ENCODE data around the gene ACIN1.

DNA sequence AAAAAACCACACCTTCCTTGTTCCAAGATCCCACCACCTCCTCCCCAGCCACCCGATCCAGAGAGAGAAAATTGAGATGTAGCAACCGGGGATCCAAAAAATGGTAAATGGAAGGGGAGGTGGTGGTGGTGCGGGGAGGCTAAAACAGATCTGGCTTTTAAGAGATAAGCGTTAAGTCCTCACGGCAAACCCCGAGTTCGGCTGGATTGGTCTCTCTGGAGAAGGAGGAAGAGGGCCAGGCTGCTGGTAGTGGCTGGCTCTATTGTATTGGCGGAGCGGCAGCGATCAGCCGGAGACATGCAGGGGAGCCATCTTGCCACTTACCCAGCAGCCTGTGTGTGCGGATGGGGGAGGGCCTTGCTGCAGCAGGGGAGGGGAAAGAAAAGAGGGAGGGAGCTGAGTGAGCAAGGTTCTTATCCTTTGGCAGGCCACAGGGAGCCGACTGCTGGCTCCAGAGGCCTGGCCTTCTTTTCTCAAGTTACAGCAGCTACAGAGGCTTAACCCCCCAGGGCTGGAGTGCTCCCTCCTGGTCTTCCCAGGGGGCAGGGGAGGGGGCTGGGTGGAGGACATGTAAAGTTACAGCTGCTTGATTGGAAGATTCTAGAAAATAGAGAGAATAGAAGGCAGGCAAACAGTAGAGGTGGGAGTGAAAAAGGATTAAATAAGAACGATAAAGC, 23.6 kb downstream of the ACIN1 start:
- peak; percentile 97 for TF ChIP-seq TAF1 (IDR thresholded peaks at IDR 0.05; ENCODE audit: control insufficient read depth, extremely low read depth, insufficient read depth, low read length, severe bottlenecking)
- TF ChIP-seq ZZZ3 (IDR thresholded peaks at IDR 0.05): no peak
- TF ChIP-seq, protein P1, sequence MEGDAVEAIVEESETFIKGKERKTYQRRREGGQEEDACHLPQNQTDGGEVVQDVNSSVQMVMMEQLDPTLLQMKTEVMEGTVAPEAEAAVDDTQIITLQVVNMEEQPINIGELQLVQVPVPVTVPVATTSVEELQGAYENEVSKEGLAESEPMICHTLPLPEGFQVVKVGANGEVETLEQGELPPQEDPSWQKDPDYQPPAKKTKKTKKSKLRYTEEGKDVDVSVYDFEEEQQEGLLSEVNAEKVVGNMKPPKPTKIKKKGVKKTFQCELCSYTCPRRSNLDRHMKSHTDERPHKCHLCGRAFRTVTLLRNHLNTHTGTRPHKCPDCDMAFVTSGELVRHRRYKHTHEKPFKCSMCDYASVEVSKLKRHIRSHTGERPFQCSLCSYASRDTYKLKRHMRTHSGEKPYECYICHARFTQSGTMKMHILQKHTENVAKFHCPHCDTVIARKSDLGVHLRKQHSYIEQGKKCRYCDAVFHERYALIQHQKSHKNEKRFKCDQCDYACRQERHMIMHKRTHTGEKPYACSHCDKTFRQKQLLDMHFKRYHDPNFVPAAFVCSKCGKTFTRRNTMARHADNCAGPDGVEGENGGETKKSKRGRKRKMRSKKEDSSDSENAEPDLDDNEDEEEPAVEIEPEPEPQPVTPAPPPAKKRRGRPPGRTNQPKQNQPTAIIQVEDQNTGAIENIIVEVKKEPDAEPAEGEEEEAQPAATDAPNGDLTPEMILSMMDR (IDR thresholded peaks at IDR 0.05 in 2 of 3, conservative IDR thresholded peaks at IDR 0.05 in 1 of 3; ENCODE audit: insufficient read depth in 2 of 3, low read depth in 1 of 3, low read length in 3 of 3): no peak
- no peak for TF ChIP-seq CEBPG (CRISPR knock-in tag; IDR thresholded peaks at IDR 0.05)
- TF ChIP-seq CEBPG (tag; conservative IDR thresholded peaks at IDR 0.05 in 1 of 2, IDR thresholded peaks at IDR 0.05 in 1 of 2): no peak
- TF ChIP-seq CHD2 (IDR thresholded peaks at IDR 0.05; ENCODE audit: low read depth, low read length): no peak
- TF ChIP-seq, protein P2, sequence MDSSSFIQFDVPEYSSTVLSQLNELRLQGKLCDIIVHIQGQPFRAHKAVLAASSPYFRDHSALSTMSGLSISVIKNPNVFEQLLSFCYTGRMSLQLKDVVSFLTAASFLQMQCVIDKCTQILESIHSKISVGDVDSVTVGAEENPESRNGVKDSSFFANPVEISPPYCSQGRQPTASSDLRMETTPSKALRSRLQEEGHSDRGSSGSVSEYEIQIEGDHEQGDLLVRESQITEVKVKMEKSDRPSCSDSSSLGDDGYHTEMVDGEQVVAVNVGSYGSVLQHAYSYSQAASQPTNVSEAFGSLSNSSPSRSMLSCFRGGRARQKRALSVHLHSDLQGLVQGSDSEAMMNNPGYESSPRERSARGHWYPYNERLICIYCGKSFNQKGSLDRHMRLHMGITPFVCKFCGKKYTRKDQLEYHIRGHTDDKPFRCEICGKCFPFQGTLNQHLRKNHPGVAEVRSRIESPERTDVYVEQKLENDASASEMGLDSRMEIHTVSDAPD (CRISPR knock-in tag; IDR thresholded peaks at IDR 0.05): no peak
- TF ChIP-seq FOXJ3 (CRISPR knock-in tag; IDR thresholded peaks at IDR 0.05): no peak
- no peak for TF ChIP-seq MED1 (CRISPR knock-in tag; IDR thresholded peaks at IDR 0.05; ENCODE audit: borderline replicate concordance)
- TF ChIP-seq, protein P3, sequence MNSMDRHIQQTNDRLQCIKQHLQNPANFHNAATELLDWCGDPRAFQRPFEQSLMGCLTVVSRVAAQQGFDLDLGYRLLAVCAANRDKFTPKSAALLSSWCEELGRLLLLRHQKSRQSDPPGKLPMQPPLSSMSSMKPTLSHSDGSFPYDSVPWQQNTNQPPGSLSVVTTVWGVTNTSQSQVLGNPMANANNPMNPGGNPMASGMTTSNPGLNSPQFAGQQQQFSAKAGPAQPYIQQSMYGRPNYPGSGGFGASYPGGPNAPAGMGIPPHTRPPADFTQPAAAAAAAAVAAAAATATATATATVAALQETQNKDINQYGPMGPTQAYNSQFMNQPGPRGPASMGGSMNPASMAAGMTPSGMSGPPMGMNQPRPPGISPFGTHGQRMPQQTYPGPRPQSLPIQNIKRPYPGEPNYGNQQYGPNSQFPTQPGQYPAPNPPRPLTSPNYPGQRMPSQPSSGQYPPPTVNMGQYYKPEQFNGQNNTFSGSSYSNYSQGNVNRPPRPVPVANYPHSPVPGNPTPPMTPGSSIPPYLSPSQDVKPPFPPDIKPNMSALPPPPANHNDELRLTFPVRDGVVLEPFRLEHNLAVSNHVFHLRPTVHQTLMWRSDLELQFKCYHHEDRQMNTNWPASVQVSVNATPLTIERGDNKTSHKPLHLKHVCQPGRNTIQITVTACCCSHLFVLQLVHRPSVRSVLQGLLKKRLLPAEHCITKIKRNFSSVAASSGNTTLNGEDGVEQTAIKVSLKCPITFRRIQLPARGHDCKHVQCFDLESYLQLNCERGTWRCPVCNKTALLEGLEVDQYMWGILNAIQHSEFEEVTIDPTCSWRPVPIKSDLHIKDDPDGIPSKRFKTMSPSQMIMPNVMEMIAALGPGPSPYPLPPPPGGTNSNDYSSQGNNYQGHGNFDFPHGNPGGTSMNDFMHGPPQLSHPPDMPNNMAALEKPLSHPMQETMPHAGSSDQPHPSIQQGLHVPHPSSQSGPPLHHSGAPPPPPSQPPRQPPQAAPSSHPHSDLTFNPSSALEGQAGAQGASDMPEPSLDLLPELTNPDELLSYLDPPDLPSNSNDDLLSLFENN (IDR thresholded peaks at IDR 0.05; ENCODE audit: low read depth in 2 of 2, low read length in 2 of 2): peak in 1 of 2 experiments; percentile 51; a peak in 1 of 4 replicates
- TF ChIP-seq ZNF239 (CRISPR knock-in tag; IDR thresholded peaks at IDR 0.05): no peak
- TF ChIP-seq EZH2 (IDR thresholded peaks at IDR 0.05; ENCODE audit: borderline replicate concordance, low read depth, low read length): no peak
- 0 out of 2 replicates have a peak, but pooled peaks have one; percentile 34 for TF ChIP-seq MYNN (IDR thresholded peaks at IDR 0.05)
- TF ChIP-seq MYNN (CRISPR knock-in tag; IDR thresholded peaks at IDR 0.05): no peak

Data from K562 (cell line).